ENCODE results near the gene SFMBT2.

The SFMBT2 gene

GRCh38 chr10:7414766-7415165, 3.9 kb upstream of the SFMBT2 start:
- peaks cover 40% of the 10 kb centered on the region for H3K4me1 Mint-ChIP-seq
- H3K4me3 Mint-ChIP-seq = no peak overlapping the region
- H3K27ac Mint-ChIP-seq = no peak overlapping the region
- DNase-seq = no peak
- H3K9me3 Mint-ChIP-seq = no peaks in the 10 kb centered on the region
- CTCF ChIA-PET = no interaction called here
- peaks cover 1% of the 10 kb centered on the region for H3K36me3 Mint-ChIP-seq
- peaks cover 37% of the 10 kb centered on the region for H3K27me3 Mint-ChIP-seq

GRCh38 chr10:7412928-7413282, 2.1 kb upstream of the SFMBT2 start:
- CTCF ChIA-PET = interaction anchor here (3.6 to 6.2 kb wide), 2 partner anchors 291 to 492 kb away, joined by 17 to 56 read pairs; no protein-coding TSS in a partner anchor
- H3K27me3 Mint-ChIP-seq = peaks cover 31% of the 10 kb centered on the region
- H3K27ac Mint-ChIP-seq = no peak overlapping the region
- peaks cover 44% of the 10 kb centered on the region for H3K4me1 Mint-ChIP-seq
- no peak overlapping the region for H3K4me3 Mint-ChIP-seq
- H3K9me3 Mint-ChIP-seq = no peaks in the 10 kb centered on the region
- peaks cover 4% of the 10 kb centered on the region for H3K36me3 Mint-ChIP-seq
- peak; percentile 21 for DNase-seq

GRCh38 chr10:7412237-7412927, 1.5 kb upstream of the SFMBT2 start:
- H3K36me3 Mint-ChIP-seq = peaks cover 6% of the 10 kb centered on the region
- H3K4me1 Mint-ChIP-seq = peaks cover 44% of the 10 kb centered on the region
- no peak overlapping the region for H3K27ac Mint-ChIP-seq
- peak; percentile 40 for DNase-seq
- H3K27me3 Mint-ChIP-seq = peaks cover 31% of the 10 kb centered on the region
- peak overlapping the region; percentile 90 for H3K4me3 Mint-ChIP-seq
- no peaks in the 10 kb centered on the region for H3K9me3 Mint-ChIP-seq
- CTCF ChIA-PET = interaction anchor here (1.0 to 6.2 kb wide), 6 partner anchors 8 to 492 kb away, joined by 3 to 56 read pairs (median 4); no protein-coding TSS in a partner anchor

- peaks cover 6% of the 10 kb centered on the region for H3K36me3 Mint-ChIP-seq
- H3K9me3 Mint-ChIP-seq = no peaks in the 10 kb centered on the region
- peaks cover 31% of the 10 kb centered on the region for H3K27me3 Mint-ChIP-seq
- peak overlapping the region; percentile 90 for H3K4me3 Mint-ChIP-seq
- peak overlapping the region; percentile 62 for H3K27ac Mint-ChIP-seq
- peak; percentile 50 for DNase-seq
- H3K4me1 Mint-ChIP-seq = peaks cover 46% of the 10 kb centered on the region
- CTCF ChIA-PET = interaction anchor here (1.0 to 6.2 kb wide), 11 partner anchors 8 to 966 kb away, joined by 3 to 56 read pairs (median 4); no protein-coding TSS in a partner anchor
These were observed 866 bp upstream of the SFMBT2 start for GRCh38 chr10:7411671-7412128.

- H3K9me3 Mint-ChIP-seq = no peaks in the 10 kb centered on the region
- H3K36me3 Mint-ChIP-seq = peaks cover 11% of the 10 kb centered on the region
- peaks cover 58% of the 10 kb centered on the region for H3K4me1 Mint-ChIP-seq
- H3K4me3 Mint-ChIP-seq = peak overlapping the region; percentile 90
- peaks cover 31% of the 10 kb centered on the region for H3K27me3 Mint-ChIP-seq
- CTCF ChIA-PET = interaction anchor here (0.7 to 6.2 kb wide), 8 partner anchors 27 to 490 kb away, joined by 3 to 56 read pairs (median 4); no protein-coding TSS in a partner anchor
- H3K27ac Mint-ChIP-seq = peak overlapping the region; percentile 92
- peak; percentile 47 for DNase-seq
These were observed 453 bp downstream of the SFMBT2 start for GRCh38 chr10:7410301-7410861.

- DNase-seq = peak; percentile 42
- peak overlapping the region; percentile 92 for H3K27ac Mint-ChIP-seq
These were observed 1.1 kb downstream of the SFMBT2 start for GRCh38 chr10:7409732-7410168.

GRCh38 chr10:7409045-7409731, 1.6 kb downstream of the SFMBT2 start:
- peak; percentile 69 for DNase-seq
- no peaks in the 10 kb centered on the region for H3K9me3 Mint-ChIP-seq
- H3K27ac Mint-ChIP-seq = peak overlapping the region; percentile 92
- peaks cover 63% of the 10 kb centered on the region for H3K4me1 Mint-ChIP-seq
- CTCF ChIA-PET = interaction anchor here (0.5 to 6.2 kb wide), 8 partner anchors 11 to 618 kb away, joined by 3 to 56 read pairs (median 3); no protein-coding TSS in a partner anchor
- peaks cover 23% of the 10 kb centered on the region for H3K36me3 Mint-ChIP-seq
- H3K27me3 Mint-ChIP-seq = peaks cover 31% of the 10 kb centered on the region
- peak overlapping the region; percentile 90 for H3K4me3 Mint-ChIP-seq

More at GRCh38 chr10:7409732-7410168, 1.1 kb downstream of the SFMBT2 start:
- H3K9me3 Mint-ChIP-seq = no peaks in the 10 kb centered on the region
- peaks cover 60% of the 10 kb centered on the region for H3K4me1 Mint-ChIP-seq
- CTCF ChIA-PET = interaction anchor here (0.5 to 6.2 kb wide), 6 partner anchors 10 to 619 kb away, joined by 3 to 56 read pairs (median 5); no protein-coding TSS in a partner anchor
- peak overlapping the region; percentile 90 for H3K4me3 Mint-ChIP-seq
- H3K36me3 Mint-ChIP-seq = peaks cover 18% of the 10 kb centered on the region
- H3K27me3 Mint-ChIP-seq = peaks cover 31% of the 10 kb centered on the region

- peaks cover 28% of the 10 kb centered on the region for H3K36me3 Mint-ChIP-seq
These were observed 2.4 kb downstream of the SFMBT2 start for GRCh38 chr10:7408291-7409044.

GRCh38 chr10:7407368-7408290, 3.2 kb downstream of the SFMBT2 start:
- DNase-seq = peak; percentile 74
- peaks cover 32% of the 10 kb centered on the region for H3K36me3 Mint-ChIP-seq
- peaks cover 18% of the 10 kb centered on the region for H3K27me3 Mint-ChIP-seq
- H3K27ac Mint-ChIP-seq = no peak overlapping the region
- peak overlapping the region; percentile 90 for H3K4me3 Mint-ChIP-seq
- no peaks in the 10 kb centered on the region for H3K9me3 Mint-ChIP-seq
- CTCF ChIA-PET = interaction anchor here (0.7 to 6.2 kb wide), 7 partner anchors 138 to 487 kb away, joined by 3 to 56 read pairs (median 4); no protein-coding TSS in a partner anchor
- H3K4me1 Mint-ChIP-seq = peaks cover 57% of the 10 kb centered on the region

More at GRCh38 chr10:7408291-7409044, 2.4 kb downstream of the SFMBT2 start:
- H3K27me3 Mint-ChIP-seq = peaks cover 26% of the 10 kb centered on the region
- no peaks in the 10 kb centered on the region for H3K9me3 Mint-ChIP-seq
- CTCF ChIA-PET = interaction anchor here (0.7 to 6.2 kb wide), 6 partner anchors 139 to 488 kb away, joined by 3 to 56 read pairs (median 5); no protein-coding TSS in a partner anchor
- H3K4me3 Mint-ChIP-seq = peak overlapping the region; percentile 90
- peak overlapping the region; percentile 92 for H3K27ac Mint-ChIP-seq
- peak; percentile 65 for DNase-seq
- H3K4me1 Mint-ChIP-seq = peaks cover 62% of the 10 kb centered on the region

- Mint-ChIP-seq H3K36me3 (peaks cover 33% of the 10 kb centered on the region), H3K4me3 (peak overlapping the region; percentile 90), H3K4me1 (peaks cover 51% of the 10 kb centered on the region), H3K9me3 (no peaks in the 10 kb centered on the region), H3K27ac (no peak overlapping the region), H3K27me3 (peaks cover 10% of the 10 kb centered on the region)
- CTCF ChIA-PET = interaction anchor here (1.1 to 6.2 kb wide), 3 partner anchors 285 to 487 kb away, joined by 3 to 56 read pairs (median 4); no protein-coding TSS in a partner anchor
- DNase-seq = no peak
These were observed 4.0 kb downstream of the SFMBT2 start for GRCh38 chr10:7406712-7407333.

- H3K27ac Mint-ChIP-seq = no peak overlapping the region
- H3K27me3 Mint-ChIP-seq = no peaks in the 10 kb centered on the region
- CTCF ChIA-PET = no interaction called here
- H3K9me3 Mint-ChIP-seq = no peaks in the 10 kb centered on the region
- peaks cover 43% of the 10 kb centered on the region for H3K4me1 Mint-ChIP-seq
- H3K4me3 Mint-ChIP-seq = no peak overlapping the region
- peaks cover 38% of the 10 kb centered on the region for H3K36me3 Mint-ChIP-seq
- no peak for DNase-seq
These were observed 5.2 kb downstream of the SFMBT2 start for GRCh38 chr10:7405637-7406036.

- DNase-seq = no peak
These were observed 7.2 kb downstream of the SFMBT2 start for GRCh38 chr10:7403620-7404019.

More at GRCh38 chr10:7403620-7404019, 7.2 kb downstream of the SFMBT2 start:
- H3K27ac Mint-ChIP-seq = no peak overlapping the region
- no peaks in the 10 kb centered on the region for H3K27me3 Mint-ChIP-seq
- no peaks in the 10 kb centered on the region for H3K9me3 Mint-ChIP-seq
- H3K4me3 Mint-ChIP-seq = no peak overlapping the region
- peaks cover 48% of the 10 kb centered on the region for H3K4me1 Mint-ChIP-seq
- H3K36me3 Mint-ChIP-seq = peaks cover 47% of the 10 kb centered on the region
- CTCF ChIA-PET = no interaction called here
